Measurements from ENCODE around the gene AFAP1. TPM values are rescaled to one million over a fixed set of nuclear protein-coding genes. Genes with fewer than 3 reads are reported as not detected.

The AFAP1 gene
- total and polyA plus RNA-seq, 2 of the 4 experiments (the other 2 are of a cell fraction), result 48.2 to 80.9 TPM

GRCh38 chr4:7906171-7906701 is 33.4 kb downstream of the AFAP1 start:
- peak overlapping the region; percentile 81 for H2BK20ac ChIP-seq (ENCODE audit: low read depth, low read length)
- H3K4me3 ChIP-seq (ENCODE audit: insufficient read depth, low read depth, low read length), result no peak overlapping the region
- peaks cover 24% of the 10 kb centered on the region for H3K9me1 ChIP-seq (ENCODE audit: insufficient read depth, low read length)
- 0% methylated on average over 2 of the region's 10 CpGs; no CpG with 5 or more reads in 1 of the 2 experiments for WGBS, 2 experiments (ENCODE audit: extremely low coverage in 2 of 2, insufficient read length in 1 of 2)
- H3K14ac ChIP-seq (replicated peaks; ENCODE audit: low read depth, low read length), result peak overlapping the region; percentile 93; the same call in 1 of the 2 replicates
- POLR2A ChIA-PET (ENCODE audit: unreplicated experiment), result no interaction called here
- H2AFZ ChIP-seq (replicated peaks; ENCODE audit: low read length, poor library complexity), result no peak overlapping the region
- H4K5ac ChIP-seq (ENCODE audit: low read depth, low read length), result peak overlapping the region; percentile 68
- in situ Hi-C loops (cut with MboI; ENCODE audit: low sequenced_read_pairs), result no loop called here
- peak overlapping the region; percentile 19; the same call in 1 of the 3 replicates for H2BK15ac ChIP-seq (ENCODE audit: low read depth, low read length)
- CTCF ChIA-PET, result interaction anchor here (1.0 kb wide), 1 partner anchor 104 kb away, joined by 3 read pairs; no protein-coding TSS in a partner anchor
- peak overlapping the region; percentile 95 for H2BK5ac ChIP-seq (ENCODE audit: low read depth, low read length, poor library complexity, severe bottlenecking)
- ATAC-seq (ENCODE audit: low read depth) (no peak), DNase-seq (peak; percentile 45)
- no peaks in the 10 kb centered on the region for H3K27me3 ChIP-seq (ENCODE audit: control insufficient read depth, insufficient read depth, low read length)
- H3K4me1 ChIP-seq (ENCODE audit: control insufficient read depth, insufficient read depth, low read length), result peaks cover 50% of the 10 kb centered on the region
- H4K91ac ChIP-seq (ENCODE audit: insufficient read depth, low read depth, low read length), result peak overlapping the region; percentile 53
- peak overlapping the region; percentile 7; the same call in 1 of the 2 replicates for H2AK5ac ChIP-seq (ENCODE audit: low read depth, low read length)
- H3K56ac ChIP-seq (ENCODE audit: extremely low read depth, insufficient read depth, low read length), result peak overlapping the region; percentile 42; the same call in 1 of the 2 replicates
- dilution Hi-C loops (cut with HindIII; ENCODE audit: low sequenced_read_pairs, unreplicated experiment), result no loop called here
- H3K27ac ChIP-seq (ENCODE audit: insufficient read depth, low read length), result peak overlapping the region; percentile 76
- H3K9me3 ChIP-seq (ENCODE audit: control insufficient read depth, insufficient read depth, low read length), result no peaks in the 10 kb centered on the region
- peak overlapping the region; percentile 90 for H3K4ac ChIP-seq (ENCODE audit: low read depth, low read length)
- peak overlapping the region; percentile 16 to 73; a peak in 2 of 4 replicates for H4K8ac ChIP-seq (ENCODE audit: low read depth in 2 of 2, low read length in 2 of 2)
- peak overlapping the region; percentile 32 for H3K9ac ChIP-seq (ENCODE audit: low read depth, low read length)
- peaks cover 0 to 75% of the 10 kb centered on the region in 2 experiments; a peak in 3 of 4 replicates for H3K79me1 ChIP-seq (ENCODE audit: low read depth in 1 of 2, low read length in 2 of 2)
- no TSS peak for BruUV-seq (replicated peaks)
- peak overlapping the region; percentile 63 for H3K4me2 ChIP-seq (ENCODE audit: low read depth, low read length)
- H2BK120ac ChIP-seq (ENCODE audit: low read depth, low read length), result peak overlapping the region; percentile 91
- H3K23ac ChIP-seq (ENCODE audit: low read depth, low read length), result peak overlapping the region; percentile 96
- no peak for TF ChIP-seq ELK1 (IDR thresholded peaks at IDR 0.05; ENCODE audit: borderline replicate concordance, low read depth, low read length)
- TF ChIP-seq MXI1 (IDR thresholded peaks at IDR 0.05; ENCODE audit: borderline replicate concordance, low read depth, low read length), result no peak
- no peak for TF ChIP-seq RFX5 (IDR thresholded peaks at IDR 0.05; ENCODE audit: low read depth, low read length)
- TF ChIP-seq RAD21 (IDR thresholded peaks at IDR 0.05; ENCODE audit: low read length), result no peak
- TF ChIP-seq BHLHE40 (IDR thresholded peaks at IDR 0.05; ENCODE audit: low read depth, low read length), result no peak
- TF ChIP-seq MAFK (IDR thresholded peaks at IDR 0.05; ENCODE audit: low read depth, low read length), result no peak
- TF ChIP-seq CHD1 (IDR thresholded peaks at IDR 0.05; ENCODE audit: low read depth, low read length), result no peak
- TF ChIP-seq RCOR1 (IDR thresholded peaks at IDR 0.05; ENCODE audit: insufficient replicate concordance, low read length), result no peak
- TF ChIP-seq SMC3 (IDR thresholded peaks at IDR 0.05; ENCODE audit: low read depth, low read length), result no peak
- no peak for TF ChIP-seq FOS (IDR thresholded peaks at IDR 0.05; ENCODE audit: low read depth, low read length)
- H2AK9ac ChIP-seq (replicated peaks; ENCODE audit: low read depth, low read length, poor library complexity), result peak overlapping the region; percentile 55
- H3K18ac ChIP-seq (ENCODE audit: low read depth, low read length), result peak overlapping the region; percentile 72
- peaks cover 62% of the 10 kb centered on the region for H4K20me1 ChIP-seq (ENCODE audit: insufficient read depth, low read length)
- intact Hi-C loops (cut with micrococcal nuclease), result no loop called here
- 0 out of 2 replicates have a peak, but pooled peaks cover 3% of the 10 kb centered on the region for H3K36me3 ChIP-seq (ENCODE audit: control insufficient read depth, insufficient read depth, low read length)

Measured in IMR-90 (cell line).